ENCODE results near the gene IGFN1. TPM values are rescaled to one million over a fixed set of nuclear protein-coding genes. Genes with fewer than 3 reads are reported as not detected.

The IGFN1 gene
- total and polyA plus RNA-seq, 2 of the 8 experiments (the other 6 are each of a cell fraction or from before 2014, with no cell fraction given), result not detected

- CTCF ChIA-PET (ENCODE audit: partially characterized antibody), result interaction anchor here (0.9 to 2.9 kb wide), 5 partner anchors 10 to 194 kb away, joined by 3 to 11 read pairs (median 5); no protein-coding TSS in a partner anchor
- no peak overlapping the region for H2BK12ac ChIP-seq (ENCODE audit: low read depth, low read length)
- no peak overlapping the region for H2BK5ac ChIP-seq (ENCODE audit: low read depth, low read length)
- no peak overlapping the region for H4K8ac ChIP-seq (ENCODE audit: extremely low read depth, insufficient read depth, low read length)
- no peak overlapping the region for H4K91ac ChIP-seq (replicated peaks; ENCODE audit: insufficient read length, low read length)
- no peak overlapping the region for H2BK15ac ChIP-seq (ENCODE audit: low read length)
- H3K4me3 ChIP-seq (ENCODE audit: extremely low read depth in 1 of 4, insufficient read depth in 2 of 4, low read depth in 3 of 4, low read length in 4 of 4), result no peak overlapping the region
- no peak overlapping the region for H3K4ac ChIP-seq (replicated peaks; ENCODE audit: insufficient read length, low read depth, low read length)
- H3K23ac ChIP-seq (ENCODE audit: insufficient read length), result no peak overlapping the region
- H3K79me2 ChIP-seq (ENCODE audit: control insufficient read depth in 1 of 2, insufficient read depth in 2 of 2, low read length in 2 of 2), result no peaks in the 10 kb centered on the region
- H3K56ac ChIP-seq (replicated peaks; ENCODE audit: insufficient read length, low read depth, low read length), result no peak overlapping the region
- H3K36me3 ChIP-seq (ENCODE audit: control insufficient read depth in 2 of 4, insufficient read depth in 4 of 4, low read length in 3 of 4), result no peaks in the 10 kb centered on the region
- H2AFZ ChIP-seq (ENCODE audit: low read length), result no peak overlapping the region
- no peak overlapping the region for H2BK120ac ChIP-seq (replicated peaks; ENCODE audit: low read depth, low read length)
- 92% methylated on average over 7 of the region's 7 CpGs; no CpG with 5 or more reads in 1 of the 2 experiments for WGBS, 2 experiments (ENCODE audit: extremely low coverage in 1 of 2, insufficient coverage in 1 of 2, insufficient read length in 1 of 2, insufficient replicate concordance in 2 of 2, low coverage in 1 of 2, low lambda C conversion rate in 2 of 2, missing lambda C conversion rate in 1 of 2)
- H3K18ac ChIP-seq (ENCODE audit: extremely low read depth, low read length), result no peak overlapping the region
- no peaks in the 10 kb centered on the region; a peak in 1 of 7 replicates for H3K27me3 ChIP-seq (replicated peaks in 1 of 4; ENCODE audit: control insufficient read depth in 3 of 4, extremely low read depth in 1 of 4, insufficient read depth in 3 of 4, low read length in 3 of 4)
- H3K23me2 ChIP-seq (ENCODE audit: low read depth, low read length), result no peaks in the 10 kb centered on the region; the same call in 1 of the 2 replicates
- no peak for DNase-seq (ENCODE audit: low read depth in 1 of 2, low spot score in 2 of 2)
- POLR2A ChIA-PET (ENCODE audit: partially characterized antibody), result interaction anchor here (0.9 kb wide), 1 partner anchor 9 kb away, joined by 4 read pairs; no protein-coding TSS in a partner anchor
- H3K4me2 ChIP-seq (ENCODE audit: insufficient read depth in 1 of 2, low read depth in 2 of 2, low read length in 2 of 2), result no peak overlapping the region
- no peak overlapping the region for H2BK20ac ChIP-seq (ENCODE audit: low read length)
- no peak overlapping the region for H2AK5ac ChIP-seq (ENCODE audit: low read depth, low read length)
- H3K79me1 ChIP-seq (ENCODE audit: low read depth, low read length), result no peaks in the 10 kb centered on the region
- no peak for FAIRE-seq
- H3K9ac ChIP-seq (replicated peaks in 1 of 4; ENCODE audit: extremely low read depth in 1 of 4, low read depth in 3 of 4, low read length in 3 of 4), result no peak overlapping the region
- H3K4me1 ChIP-seq (replicated peaks in 1 of 4; ENCODE audit: control insufficient read depth in 3 of 4, insufficient read depth in 4 of 4, low read length in 3 of 4), result peaks cover 0 to 4% (median 0%) of the 10 kb centered on the region in 4 experiments; a peak in 2 of 7 replicates
- no peak overlapping the region for H3K14ac ChIP-seq (ENCODE audit: insufficient read length)
- no peak overlapping the region for H3K27ac ChIP-seq (ENCODE audit: low read depth, low read length)
- no peak overlapping the region for H4K5ac ChIP-seq (ENCODE audit: insufficient read length, low read depth, low read length)
- TF ChIP-seq SRF (IDR thresholded peaks at IDR 0.05; ENCODE audit: low read depth, low read length) (no peak), EGR1 (IDR thresholded peaks at IDR 0.05; ENCODE audit: borderline replicate concordance, low read depth, low read length) (no peak), TCF12 (IDR thresholded peaks at IDR 0.05; ENCODE audit: low read depth, low read length) (no peak), GTF2F1 (IDR thresholded peaks at IDR 0.05; ENCODE audit: borderline replicate concordance, low read depth, low read length) (no peak), EZH2 (IDR thresholded peaks at IDR 0.05; ENCODE audit: low read depth, low read length, severe bottlenecking) (no peak), JUN (IDR thresholded peaks at IDR 0.05; ENCODE audit: low read depth, low read length) (no peak), MAFK (IDR thresholded peaks at IDR 0.05; ENCODE audit: low read depth, low read length) (no peak), TAF7 (optimal IDR thresholded peaks at IDR 0.05; ENCODE audit: borderline replicate concordance, low read depth, low read length) (no peak)
- H3K9me3 ChIP-seq (ENCODE audit: insufficient read depth in 2 of 2, low read depth in 1 of 2, low read length in 1 of 2), result no peaks in the 10 kb centered on the region
- no peaks in the 10 kb centered on the region for H4K20me1 ChIP-seq (replicated peaks in 1 of 2; ENCODE audit: control insufficient read depth in 1 of 2, insufficient read depth in 2 of 2, low read length in 2 of 2)
Observed at GRCh38 chr1:201269281-201269680, 78.7 kb downstream of the IGFN1 start.

Data from H1 (cell line).